K562 (cell line): Measurements from ENCODE around the gene EXOC3L2. TPM values are rescaled to one million over a fixed set of nuclear protein-coding genes. Genes with fewer than 3 reads are reported as not detected.

Experiments
- ATAC-seq: fragments of 200-7000 bp; cut with Tn5 transposase; 3 replicates; pipeline ENCODE4 v1.9.1; 2020; ENCODE audit warnings: moderate library complexity
- BruUV-seq: library from RNA; stranded (reverse); fragments of 400-500 nt; replicated peaks from 2 replicates; lab custom pipeline; 2021; lab: Mats Ljungman, UMichigan
- CTCF ChIA-PET: fragments of 300-600 bp; formaldehyde crosslinking; extraction: SDS; loops from one replicate; lab custom pipeline; 2021; ENCODE audit warnings: low intra/inter-chr PET ratio; lab: Yijun Ruan, JAX
- POLR2A ChIA-PET: fragments of 300-600, 350-650 bp; sonication (Branson Sonifier 250); formaldehyde crosslinking; extraction: SDS; loops from one replicate; lab custom pipeline; 2021; ENCODE audit warnings: antibody characterized with exemption, inconsistent platforms; lab: Yijun Ruan, JAX
- DNase-seq, 4 experiments: peaks; one replicate each; pipeline versions ENCODE4 v3.0.0 to v3.0.0-alpha.2; 2011 to 2018; ENCODE audit warnings: low spot score in 3 of 4, mixed read lengths in 3 of 4; ENCODE audit errors: extremely low read depth in 1 of 4
- FAIRE-seq: peaks from 2 replicates; lab custom pipeline; 2011; peaks lifted over from hg19 to GRCh38; lab: Jason Lieb, UNC
- H2AFZ ChIP-seq: 2 replicates; pipeline ENCODE4 v1.6.0; 2011; ENCODE audit warnings: low read depth, low read length, control low read depth, inconsistent platforms
- H3K27ac ChIP-seq: fragments of 200-600 bp; 3 replicates; pipeline ENCODE4 v1.8.0; 2011; ENCODE audit warnings: low read depth, mild to moderate bottlenecking, control low read depth, inconsistent platforms, low read length, moderate library complexity, mixed read lengths; ENCODE audit errors: extremely low read depth
- H3K27me3 ChIP-seq, 2 experiments: fragments of 300-600 bp in 1 of 2; 2 replicates in 1 of 2; 3 replicates in 1 of 2; pipeline versions ENCODE4 v1.6.0 to v1.8.0; 2011; ENCODE audit warnings: inconsistent platforms in 2 of 2, low read length in 2 of 2, mild to moderate bottlenecking in 1 of 2, mixed read lengths in 1 of 2, moderate library complexity in 1 of 2; ENCODE audit not compliant: control insufficient read depth in 2 of 2, insufficient read depth in 2 of 2
- H3K36me3 ChIP-seq: fragments of 300-600 bp; 3 replicates; pipeline ENCODE4 v1.8.0; 2011; ENCODE audit warnings: mild to moderate bottlenecking, low read length, inconsistent platforms; ENCODE audit not compliant: control insufficient read depth, insufficient read depth
- H3K4me1 ChIP-seq, 2 experiments: fragments of 200-600 bp in 1 of 2; replicated peaks in 1 of 2; 2 replicates in 1 of 2; 3 replicates in 1 of 2; pipeline versions ENCODE4 v1.5.1 to v1.8.0; 2011; ENCODE audit warnings: inconsistent platforms in 2 of 2, low read length in 2 of 2, mild to moderate bottlenecking in 1 of 2, mixed read lengths in 1 of 2, moderate library complexity in 1 of 2; ENCODE audit not compliant: control insufficient read depth in 2 of 2, insufficient read depth in 2 of 2
- H3K4me2 ChIP-seq: 2 replicates; pipeline ENCODE4 v1.6.1; 2011; ENCODE audit warnings: low read length, control low read depth, inconsistent platforms, mixed read lengths; ENCODE audit not compliant: insufficient read depth
- H3K4me3 ChIP-seq: fragments of 200-600 bp; sonication (generic), shearing (Covaris generic); 2 replicates; pipeline ENCODE4 v1.5.1; 2016; ENCODE audit warnings: control low read depth, inconsistent platforms
- H3K79me2 ChIP-seq: fragments of 200-600 bp; 3 replicates; pipeline ENCODE4 v1.8.0; 2011; ENCODE audit warnings: low read length, inconsistent platforms; ENCODE audit not compliant: control insufficient read depth, insufficient read depth
- H3K9ac ChIP-seq, 2 experiments: 2 replicates each; pipeline versions ENCODE4 v1.6.0 to v1.6.1; 2011; ENCODE audit warnings: low read depth in 2 of 2, low read length in 2 of 2, control low read depth in 1 of 2, inconsistent platforms in 1 of 2, mild to moderate bottlenecking in 1 of 2, mixed read lengths in 1 of 2; ENCODE audit not compliant: insufficient read depth in 1 of 2
- H3K9me1 ChIP-seq: one replicate; pipeline ENCODE4 v1.6.0; 2011; ENCODE audit warnings: inconsistent platforms, mild to moderate bottlenecking, low read length, moderate library complexity; ENCODE audit not compliant: control insufficient read depth, insufficient read depth
- H3K9me3 ChIP-seq: replicated peaks from 2 replicates; pipeline ENCODE4 v1.5.1; 2011; ENCODE audit warnings: low read depth, low read length, inconsistent platforms; ENCODE audit not compliant: control insufficient read depth, insufficient read depth
- H4K20me1 ChIP-seq: replicated peaks from 2 replicates; pipeline ENCODE4 v1.6.1; 2011; ENCODE audit warnings: low read length, inconsistent platforms, mixed read lengths; ENCODE audit not compliant: control insufficient read depth, insufficient read depth
- CBX5 ChIP-seq: IDR thresholded peaks from 2 replicates; pipeline ENCODE4 v1.6.1; 2014; ENCODE audit warnings: low read depth, borderline replicate concordance
- L3MBTL2 ChIP-seq: fragments of 450-650 bp; IDR thresholded peaks from 2 replicates; pipeline ENCODE4 v1.6.1; 2016; ENCODE audit warnings: mild to moderate bottlenecking, moderate library complexity
- MAFK ChIP-seq: IDR thresholded peaks from 2 replicates; pipeline ENCODE4 v1.6.1; 2011; ENCODE audit warnings: low read length, improper control_type of control experiment
- MEIS2 ChIP-seq: fragments of 450-650 bp; IDR thresholded peaks from 2 replicates; pipeline ENCODE4 v1.6.1; 2014; ENCODE audit warnings: mild to moderate bottlenecking; ENCODE audit not compliant: partially characterized antibody
- PHB2 ChIP-seq: fragments of 450-650 bp; IDR thresholded peaks from 2 replicates; pipeline ENCODE4 v1.6.1; 2017; ENCODE audit warnings: low read depth
- POLR2G ChIP-seq: fragments of 200-400 bp; formaldehyde crosslinking; IDR thresholded peaks from 2 replicates; pipeline ENCODE4 v1.6.1; 2017; ENCODE audit warnings: low read depth, mild to moderate bottlenecking, antibody characterized with exemption, low read length, moderate library complexity
- ZFP30 ChIP-seq: fragments of 250-450 bp; sonication (Bioruptor Pico); IDR thresholded peaks from 2 replicates; pipeline ENCODE4 v1.8.0; 2022; ENCODE audit warnings: moderate library complexity, mild to moderate bottlenecking, inconsistent platforms, borderline replicate concordance
- ZNF121 ChIP-seq: sonication (generic); formaldehyde crosslinking; conservative IDR thresholded peaks from 2 replicates; pipeline ENCODE4 v1.8.0; 2022; ENCODE audit warnings: missing genetic modification reagents
- ZNF384 ChIP-seq: IDR thresholded peaks from 2 replicates; pipeline ENCODE4 v1.6.1; 2012; ENCODE audit warnings: low read depth, low read length, improper control_type of control experiment
- ZNF436 ChIP-seq: fragments of 250-450, 450-650 bp; sonication (Bioruptor Pico); formaldehyde crosslinking; IDR thresholded peaks from 2 replicates; pipeline ENCODE4 v1.7.0; 2020; ENCODE audit warnings: mild to moderate bottlenecking
- WGBS: fragments of 100-300 bp; shearing (Covaris generic); methylation state at CpG from one replicate; pipeline ENCODE4 v1.1.6; 2016; ENCODE audit warnings: low coverage, mixed read lengths; ENCODE audit not compliant: insufficient coverage; ENCODE audit errors: missing lambda C conversion rate; 5-methylcytosine and 5-hydroxymethylcytosine counted together
- in situ Hi-C: fragments of 300-500 bp; cut with MboI; formaldehyde crosslinking; loops from 4 replicates; pipeline ENCODE4 v1.15.0; 2018; ENCODE audit warnings: inconsistent platforms, mixed read lengths
- intact Hi-C: fragments of 100-400 bp; cut with micrococcal nuclease; formaldehyde crosslinking; loops from 2 replicates; pipeline ENCODE4 v1.14.2; 2022
- polyA plus RNA-seq, 8 experiments: library from polyadenylated mRNA; depleted of rRNA in 4 of 8; stranded (reverse) in 5 of 8; unstranded in 3 of 8; fragments of >200 nt; fragmentation: Nextera tagmentation in 2 of 8; fragmentation: Illumina TruSeq in 1 of 8; extraction: Ambion mirVana in 2 of 8; extraction: Trizol in 1 of 8; gene quantifications; 2 replicates each; pipeline versions ENCODE4 v1.2.1 to v1.2.3, GENCODE V29; 2011 to 2014; ENCODE audit warnings: inconsistent platforms in 1 of 8, missing spikeins in 1 of 8
- total RNA-seq, 7 experiments: library from RNA; depleted of rRNA in 6 of 7; stranded (reverse); fragments of >200 nt in 6 of 7; fragmentation: Illumina TruSeq in 2 of 7; extraction: Trizol in 2 of 7; gene quantifications; 2 replicates each; pipeline versions ENCODE4 v1.2.1 to v1.2.3, GENCODE V29; 2011 to 2021; ENCODE audit warnings: low replicate concordance in 1 of 7

EXOC3L2 gene
- total and polyA plus RNA-seq, 9 of the 15 experiments (the other 6 are each of a cell fraction or from before 2014, with no cell fraction given): 0.31 to 19.0 (median 2.4) TPM

DNA sequence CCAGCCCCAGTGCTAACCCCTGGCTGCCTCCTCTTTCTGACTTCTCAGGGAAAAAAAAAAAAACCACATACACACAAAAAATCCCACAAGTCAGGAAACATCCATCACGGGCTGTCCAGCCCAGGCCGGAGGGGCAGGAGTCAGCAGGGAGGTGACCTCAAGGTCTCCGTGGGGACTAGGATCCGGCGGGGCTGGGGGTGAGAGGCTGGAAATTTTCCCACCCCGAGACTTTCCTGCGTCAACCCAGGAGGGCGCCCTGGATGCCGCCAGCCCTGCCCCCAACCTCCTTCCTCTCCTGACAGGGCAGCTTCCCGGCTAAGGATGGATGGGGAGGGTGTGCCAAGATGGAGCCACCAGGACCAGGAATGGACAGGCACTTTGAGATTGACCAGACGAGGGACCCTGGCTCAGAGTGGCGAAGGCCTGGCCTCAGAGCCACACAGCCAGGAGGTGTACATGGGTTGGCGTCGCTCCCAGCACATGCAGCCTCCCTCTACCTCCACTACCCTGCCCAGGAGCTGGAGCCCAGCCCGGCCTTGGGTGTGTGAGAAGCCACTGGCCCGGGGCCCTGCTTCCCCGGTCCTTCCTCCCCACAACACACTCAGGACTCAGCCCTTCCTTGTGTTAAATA is 33.3 kb downstream of the EXOC3L2 start:
- H4K20me1 ChIP-seq: no peaks in the 10 kb centered on the region
- no TSS peak for BruUV-seq
- DNase-seq (peak in 1 of 4 experiments; percentile 9), ATAC-seq (no peak), FAIRE-seq (no peak)
- no peak overlapping the region for H3K4me2 ChIP-seq
- in situ Hi-C loops (no loop called here), intact Hi-C loops (no loop called here)
- H3K27ac ChIP-seq: no peak overlapping the region
- TF ChIP-seq POLR2G (peak; percentile 32; the same call in 1 of the 2 replicates), MEIS2 (peak; percentile 22), PHB2 (no peak)
- H3K79me2 ChIP-seq: no peaks in the 10 kb centered on the region
- H3K36me3 ChIP-seq: no peaks in the 10 kb centered on the region
- H3K4me3 ChIP-seq: no peak overlapping the region
- ChIA-PET POLR2A (interaction anchor here (1.3 kb wide), 1 partner anchor 38 kb away, joined by 3 read pairs; no protein-coding TSS in a partner anchor), CTCF (no interaction called here)
- peaks cover 0 to 19% of the 10 kb centered on the region in 2 experiments; a peak in 2 of 5 replicates for H3K4me1 ChIP-seq
- 49% methylated on average over 12 of the region's 17 CpGs for WGBS
- no peak overlapping the region for H2AFZ ChIP-seq
- H3K9me3 ChIP-seq: no peaks in the 10 kb centered on the region
- H3K9me1 ChIP-seq: no peaks in the 10 kb centered on the region
- H3K9ac ChIP-seq: peak overlapping the region in 1 of 2 experiments; percentile 5; a peak in 1 of 4 replicates
- no peaks in the 10 kb centered on the region for H3K27me3 ChIP-seq

- Histone ChIP-seq H3K9me1 (no peaks in the 10 kb centered on the region), H3K79me2 (no peaks in the 10 kb centered on the region), H3K36me3 (no peaks in the 10 kb centered on the region), H3K4me3 (no peak overlapping the region), H2AFZ (no peak overlapping the region), H3K9ac (no peak overlapping the region), H3K27ac (no peak overlapping the region), H3K9me3 (no peaks in the 10 kb centered on the region), H3K4me1 (no peaks in the 10 kb centered on the region; a peak in 1 of 5 replicates), H3K4me2 (no peak overlapping the region), H4K20me1 (no peaks in the 10 kb centered on the region), H3K27me3 (no peaks in the 10 kb centered on the region)
- CTCF ChIA-PET: no interaction called here
- in situ Hi-C loops: no loop called here
- BruUV-seq: no TSS peak
- DNase-seq (no peak), ATAC-seq (no peak), FAIRE-seq (no peak)
- POLR2A ChIA-PET: interaction anchor here (0.6 kb wide), 1 partner anchor 102 kb away, joined by 3 read pairs; no protein-coding TSS in a partner anchor
- intact Hi-C loops: no loop called here
- 57% methylated on average over 3 of the region's 3 CpGs for WGBS
- TF ChIP-seq CBX5 (no peak), MAFK (no peak), ZNF121 (CRISPR knock-in tag) (peak; percentile 74), ZNF436 (no peak), ZFP30 (CRISPR knock-in tag) (no peak), L3MBTL2 (no peak), ZNF384 (peak; percentile 62)
Observed at GRCh38 chr19:45206328-45206727, 38.9 kb downstream of the EXOC3L2 start.
